SK-N-SH treated with all-trans-retinoic acid at 6 μM for 48 hours (cell line): ENCODE results near the gene MESD.

Source experiments
- ATAC-seq: fragments of 200-7000 bp; cut with Tn5 transposase; 3 replicates; pipeline ENCODE4 v1.9.1; 2020; ENCODE audit warnings: mild to moderate bottlenecking, moderate library complexity
- BACH2 ChIP-seq: fragments of 250-450 bp; sonication (Bioruptor Pico); IDR thresholded peaks from 2 replicates; pipeline ENCODE4 v1.9.0; 2021; ENCODE audit warnings: mild to moderate bottlenecking, borderline replicate concordance
- CSDC2 ChIP-seq: fragments of 250-450 bp; sonication (Bioruptor Pico); IDR thresholded peaks from 2 replicates; pipeline ENCODE4 v1.5.0; 2020; ENCODE audit warnings: mild to moderate bottlenecking, moderate library complexity
- ESRRG ChIP-seq: fragments of 250-450 bp; sonication (Bioruptor Pico); IDR thresholded peaks from 2 replicates; pipeline ENCODE4 v1.6.1; 2021; ENCODE audit warnings: mild to moderate bottlenecking
- GLIS3 ChIP-seq: fragments of 250-450 bp; sonication (Bioruptor Pico); IDR thresholded peaks from 2 replicates; pipeline ENCODE4 v1.5.0; 2020; ENCODE audit warnings: mild to moderate bottlenecking, moderate library complexity
- ISL1 ChIP-seq: fragments of 250-450 bp; sonication (Bioruptor Pico); IDR thresholded peaks from 2 replicates; pipeline ENCODE4 v2.1.2; 2022; ENCODE audit warnings: mild to moderate bottlenecking, moderate library complexity
- OSR1 ChIP-seq: fragments of 250-450 bp; sonication (Bioruptor Pico); IDR thresholded peaks from 2 replicates; pipeline ENCODE4 v1.8.0; 2022; ENCODE audit warnings: moderate library complexity, mild to moderate bottlenecking, inconsistent platforms
- PPARA ChIP-seq: fragments of 250-450 bp; sonication (Bioruptor Pico); IDR thresholded peaks from 2 replicates; pipeline ENCODE4 v1.5.0; 2020; ENCODE audit warnings: mild to moderate bottlenecking, borderline replicate concordance
- RARB ChIP-seq: fragments of 250-450 bp; sonication (Bioruptor Pico); IDR thresholded peaks from 2 replicates; pipeline ENCODE4 v1.8.0; 2021; ENCODE audit warnings: mild to moderate bottlenecking, moderate library complexity
- SNAI2 ChIP-seq: fragments of 250-450 bp; sonication (Bioruptor Pico); IDR thresholded peaks from 2 replicates; pipeline ENCODE4 v1.5.0; 2020; ENCODE audit warnings: mild to moderate bottlenecking, moderate library complexity
- TCF4 ChIP-seq: fragments of 250-450 bp; sonication (Bioruptor Pico); IDR thresholded peaks from 2 replicates; pipeline ENCODE4 v1.8.0; 2021; ENCODE audit warnings: mild to moderate bottlenecking, moderate library complexity, borderline replicate concordance
- TOX ChIP-seq: fragments of 250-450 bp; sonication (Bioruptor Pico); IDR thresholded peaks from 2 replicates; pipeline ENCODE4 v1.8.0; 2021; ENCODE audit warnings: mild to moderate bottlenecking, moderate library complexity, borderline replicate concordance
- ZC3H10 ChIP-seq: fragments of 250-450 bp; sonication (Bioruptor Pico); IDR thresholded peaks from 2 replicates; pipeline ENCODE4 v1.5.1; 2021; ENCODE audit warnings: mild to moderate bottlenecking, moderate library complexity
- ZFP30 ChIP-seq: fragments of 450-650 bp; formaldehyde crosslinking; IDR thresholded peaks from 2 replicates; pipeline ENCODE4 v1.5.0; 2022; ENCODE audit warnings: mild to moderate bottlenecking, moderate library complexity
- ZNF565 ChIP-seq: fragments of 450-650 bp; formaldehyde crosslinking; conservative IDR thresholded peaks from 2 replicates; pipeline ENCODE4 v1.5.0; 2020; ENCODE audit warnings: low read depth, mild to moderate bottlenecking, moderate library complexity
- ZNF70 ChIP-seq: fragments of 450-650 bp; formaldehyde crosslinking; IDR thresholded peaks from 2 replicates; pipeline ENCODE4 v1.5.0; 2020; ENCODE audit warnings: mild to moderate bottlenecking, moderate library complexity
- ZNF8 ChIP-seq: fragments of 450-650 bp; formaldehyde crosslinking; IDR thresholded peaks from 2 replicates; pipeline ENCODE4 v1.5.0; 2020; ENCODE audit warnings: mild to moderate bottlenecking, moderate library complexity
- TF ChIP-seq, protein P1 (sequence below): fragments of 250-450 bp; sonication (Bioruptor Pico); IDR thresholded peaks from 2 replicates; pipeline ENCODE4 v1.5.1; 2021; ENCODE audit warnings: mild to moderate bottlenecking, moderate library complexity
- TF ChIP-seq, protein P2 (sequence below): fragments of 250-450 bp; sonication (Bioruptor Pico); IDR thresholded peaks from 2 replicates; pipeline ENCODE4 v1.5.0; 2020; ENCODE audit warnings: mild to moderate bottlenecking, moderate library complexity
- TF ChIP-seq, protein P3 (sequence below): fragments of 250-450 bp; sonication (Bioruptor Pico); IDR thresholded peaks from 2 replicates; pipeline ENCODE4 v1.8.0; 2020; ENCODE audit warnings: mild to moderate bottlenecking, moderate library complexity, borderline replicate concordance
- TF ChIP-seq, protein P4 (sequence below): fragments of 250-450 bp; sonication (Bioruptor Pico); IDR thresholded peaks from 2 replicates; pipeline ENCODE4 v1.5.1; 2020; ENCODE audit warnings: low read depth, mild to moderate bottlenecking, moderate library complexity

MESD gene

DNA sequence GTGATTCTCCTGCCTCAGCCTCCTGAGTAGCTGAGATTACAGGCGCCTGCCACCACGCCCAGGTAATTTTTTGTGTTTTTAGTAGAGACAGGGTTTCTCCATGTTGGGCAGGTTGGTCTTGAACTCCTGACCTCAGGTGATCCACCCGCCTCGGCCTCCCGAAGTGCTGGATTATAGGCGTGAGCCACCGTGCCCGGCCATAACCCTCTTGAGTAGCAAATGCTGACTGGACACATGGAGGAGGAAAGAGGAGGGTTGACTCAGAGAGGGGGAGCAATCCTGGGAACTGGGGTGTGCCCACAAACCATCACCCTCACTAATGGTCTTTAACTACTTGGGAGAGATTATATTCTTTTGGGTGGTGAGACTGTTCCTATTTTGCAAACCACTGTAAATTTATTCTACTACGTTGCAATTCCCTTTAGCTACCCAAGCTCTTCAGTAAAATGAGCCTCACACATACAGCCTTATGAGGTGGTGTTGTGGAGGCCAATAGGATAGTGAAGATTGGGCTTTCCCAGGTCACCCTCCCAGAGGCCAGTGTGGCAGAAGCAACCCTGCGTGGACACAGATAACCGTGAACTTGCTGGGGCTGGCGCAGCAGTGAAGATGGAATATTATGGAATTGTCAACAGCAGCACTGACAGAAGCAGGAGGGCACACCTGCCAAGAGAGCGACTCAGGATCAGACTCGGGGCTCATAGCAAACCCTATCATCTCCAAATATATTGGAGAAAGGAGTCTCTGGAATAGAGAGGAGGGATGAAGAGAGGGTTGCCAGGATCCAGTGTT, 48.5 kb upstream of the MESD start:
- ATAC-seq = no peak
- TF ChIP-seq BACH2 (CRISPR knock-in tag) (no peak), OSR1 (CRISPR knock-in tag) (no peak), ZNF70 (no peak), CSDC2 (CRISPR knock-in tag) (no peak), GLIS3 (CRISPR knock-in tag) (no peak), ZC3H10 (CRISPR knock-in tag) (no peak), PPARA (CRISPR knock-in tag) (no peak), ZFP30 (CRISPR knock-in tag) (no peak)
- TF ChIP-seq, protein P1, sequence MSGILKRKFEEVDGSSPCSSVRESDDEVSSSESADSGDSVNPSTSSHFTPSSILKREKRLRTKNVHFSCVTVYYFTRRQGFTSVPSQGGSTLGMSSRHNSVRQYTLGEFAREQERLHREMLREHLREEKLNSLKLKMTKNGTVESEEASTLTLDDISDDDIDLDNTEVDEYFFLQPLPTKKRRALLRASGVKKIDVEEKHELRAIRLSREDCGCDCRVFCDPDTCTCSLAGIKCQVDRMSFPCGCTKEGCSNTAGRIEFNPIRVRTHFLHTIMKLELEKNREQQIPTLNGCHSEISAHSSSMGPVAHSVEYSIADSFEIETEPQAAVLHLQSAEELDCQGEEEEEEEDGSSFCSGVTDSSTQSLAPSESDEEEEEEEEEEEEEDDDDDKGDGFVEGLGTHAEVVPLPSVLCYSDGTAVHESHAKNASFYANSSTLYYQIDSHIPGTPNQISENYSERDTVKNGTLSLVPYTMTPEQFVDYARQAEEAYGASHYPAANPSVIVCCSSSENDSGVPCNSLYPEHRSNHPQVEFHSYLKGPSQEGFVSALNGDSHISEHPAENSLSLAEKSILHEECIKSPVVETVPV (CRISPR knock-in tag) = no peak
- TF ChIP-seq, protein P2, sequence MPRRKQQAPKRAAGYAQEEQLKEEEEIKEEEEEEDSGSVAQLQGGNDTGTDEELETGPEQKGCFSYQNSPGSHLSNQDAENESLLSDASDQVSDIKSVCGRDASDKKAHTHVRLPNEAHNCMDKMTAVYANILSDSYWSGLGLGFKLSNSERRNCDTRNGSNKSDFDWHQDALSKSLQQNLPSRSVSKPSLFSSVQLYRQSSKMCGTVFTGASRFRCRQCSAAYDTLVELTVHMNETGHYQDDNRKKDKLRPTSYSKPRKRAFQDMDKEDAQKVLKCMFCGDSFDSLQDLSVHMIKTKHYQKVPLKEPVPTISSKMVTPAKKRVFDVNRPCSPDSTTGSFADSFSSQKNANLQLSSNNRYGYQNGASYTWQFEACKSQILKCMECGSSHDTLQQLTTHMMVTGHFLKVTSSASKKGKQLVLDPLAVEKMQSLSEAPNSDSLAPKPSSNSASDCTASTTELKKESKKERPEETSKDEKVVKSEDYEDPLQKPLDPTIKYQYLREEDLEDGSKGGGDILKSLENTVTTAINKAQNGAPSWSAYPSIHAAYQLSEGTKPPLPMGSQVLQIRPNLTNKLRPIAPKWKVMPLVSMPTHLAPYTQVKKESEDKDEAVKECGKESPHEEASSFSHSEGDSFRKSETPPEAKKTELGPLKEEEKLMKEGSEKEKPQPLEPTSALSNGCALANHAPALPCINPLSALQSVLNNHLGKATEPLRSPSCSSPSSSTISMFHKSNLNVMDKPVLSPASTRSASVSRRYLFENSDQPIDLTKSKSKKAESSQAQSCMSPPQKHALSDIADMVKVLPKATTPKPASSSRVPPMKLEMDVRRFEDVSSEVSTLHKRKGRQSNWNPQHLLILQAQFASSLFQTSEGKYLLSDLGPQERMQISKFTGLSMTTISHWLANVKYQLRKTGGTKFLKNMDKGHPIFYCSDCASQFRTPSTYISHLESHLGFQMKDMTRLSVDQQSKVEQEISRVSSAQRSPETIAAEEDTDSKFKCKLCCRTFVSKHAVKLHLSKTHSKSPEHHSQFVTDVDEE (CRISPR knock-in tag) = no peak

DNA sequence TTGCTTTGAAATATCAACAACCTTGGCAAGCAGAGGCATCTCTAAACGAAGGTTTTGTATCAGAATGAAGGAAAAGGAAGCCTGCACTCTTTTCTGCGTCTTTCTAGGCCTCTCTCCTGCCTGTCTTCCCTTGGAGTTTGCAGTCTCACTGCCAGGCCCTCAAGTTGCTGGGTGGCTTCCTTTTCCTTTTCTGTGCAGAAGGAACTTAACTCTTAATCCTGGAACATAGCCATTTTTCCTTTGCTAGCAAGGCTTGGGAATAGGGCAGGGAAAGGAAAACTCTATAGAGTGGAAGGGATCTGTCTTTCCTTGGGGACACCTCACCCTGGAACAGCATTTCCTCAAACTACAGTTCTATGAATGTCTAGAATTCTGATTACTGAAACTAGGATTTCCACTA, 43.9 kb upstream of the MESD start:
- ATAC-seq = no peak
- no peak for TF ChIP-seq TCF4 (CRISPR knock-in tag)
- TF ChIP-seq, protein P1 (CRISPR knock-in tag) = no peak

DNA sequence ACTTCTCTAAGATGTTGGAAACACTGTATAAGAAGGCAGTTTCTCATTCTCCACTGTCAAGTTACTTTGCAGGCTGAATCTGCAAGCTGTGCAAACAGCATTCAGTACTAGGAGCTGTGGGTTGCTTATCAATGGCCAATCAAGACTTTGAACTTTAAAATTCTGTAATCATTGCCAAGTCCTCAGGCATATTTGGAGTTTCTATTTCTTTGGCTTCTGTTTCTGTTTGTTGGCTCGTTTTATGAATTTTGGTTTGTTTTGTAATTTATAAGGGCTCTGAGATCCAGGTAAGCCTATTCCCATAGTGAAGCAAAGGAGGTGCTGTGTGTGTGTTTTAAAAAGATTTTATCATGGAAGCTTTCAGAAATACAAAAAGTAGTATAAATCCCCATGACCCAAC, 43.2 kb upstream of the MESD start:
- ATAC-seq = no peak
- TF ChIP-seq ZNF565 (CRISPR knock-in tag) (no peak), CSDC2 (CRISPR knock-in tag) (no peak), RARB (CRISPR knock-in tag) (no peak), SNAI2 (no peak), ZC3H10 (CRISPR knock-in tag) (no peak), ESRRG (CRISPR knock-in tag) (no peak), ZNF8 (CRISPR knock-in tag) (no peak)
- TF ChIP-seq, protein P3, sequence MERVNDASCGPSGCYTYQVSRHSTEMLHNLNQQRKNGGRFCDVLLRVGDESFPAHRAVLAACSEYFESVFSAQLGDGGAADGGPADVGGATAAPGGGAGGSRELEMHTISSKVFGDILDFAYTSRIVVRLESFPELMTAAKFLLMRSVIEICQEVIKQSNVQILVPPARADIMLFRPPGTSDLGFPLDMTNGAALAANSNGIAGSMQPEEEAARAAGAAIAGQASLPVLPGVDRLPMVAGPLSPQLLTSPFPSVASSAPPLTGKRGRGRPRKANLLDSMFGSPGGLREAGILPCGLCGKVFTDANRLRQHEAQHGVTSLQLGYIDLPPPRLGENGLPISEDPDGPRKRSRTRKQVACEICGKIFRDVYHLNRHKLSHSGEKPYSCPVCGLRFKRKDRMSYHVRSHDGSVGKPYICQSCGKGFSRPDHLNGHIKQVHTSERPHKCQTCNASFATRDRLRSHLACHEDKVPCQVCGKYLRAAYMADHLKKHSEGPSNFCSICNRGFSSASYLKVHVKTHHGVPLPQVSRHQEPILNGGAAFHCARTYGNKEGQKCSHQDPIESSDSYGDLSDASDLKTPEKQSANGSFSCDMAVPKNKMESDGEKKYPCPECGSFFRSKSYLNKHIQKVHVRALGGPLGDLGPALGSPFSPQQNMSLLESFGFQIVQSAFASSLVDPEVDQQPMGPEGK (CRISPR knock-in tag) = no peak
- TF ChIP-seq, protein P1 (CRISPR knock-in tag) = no peak

DNA sequence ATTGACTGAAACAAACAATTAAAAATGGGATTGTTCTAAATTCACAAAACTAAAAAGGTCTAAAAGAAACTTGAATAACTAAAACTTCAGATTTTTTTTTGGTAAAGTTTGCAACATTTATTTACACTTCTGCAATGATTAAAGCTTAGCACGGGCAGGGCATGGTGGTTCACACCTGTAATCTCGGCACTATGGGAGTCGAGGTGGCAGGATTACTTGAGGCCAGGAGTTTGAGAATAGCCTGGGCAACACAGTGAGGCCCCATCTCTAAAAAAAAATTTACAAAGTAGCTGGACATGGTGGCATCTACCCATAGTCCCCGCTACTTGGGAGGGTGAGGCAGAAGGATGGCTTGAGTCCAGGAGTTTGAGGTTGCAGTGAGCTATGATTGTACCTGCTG, 42.7 kb upstream of the MESD start:
- no peak for ATAC-seq
- TF ChIP-seq PPARA (CRISPR knock-in tag) (no peak), ISL1 (CRISPR knock-in tag) (no peak), ZNF8 (CRISPR knock-in tag) (no peak), TOX (CRISPR knock-in tag) (no peak)
- TF ChIP-seq, protein P4, sequence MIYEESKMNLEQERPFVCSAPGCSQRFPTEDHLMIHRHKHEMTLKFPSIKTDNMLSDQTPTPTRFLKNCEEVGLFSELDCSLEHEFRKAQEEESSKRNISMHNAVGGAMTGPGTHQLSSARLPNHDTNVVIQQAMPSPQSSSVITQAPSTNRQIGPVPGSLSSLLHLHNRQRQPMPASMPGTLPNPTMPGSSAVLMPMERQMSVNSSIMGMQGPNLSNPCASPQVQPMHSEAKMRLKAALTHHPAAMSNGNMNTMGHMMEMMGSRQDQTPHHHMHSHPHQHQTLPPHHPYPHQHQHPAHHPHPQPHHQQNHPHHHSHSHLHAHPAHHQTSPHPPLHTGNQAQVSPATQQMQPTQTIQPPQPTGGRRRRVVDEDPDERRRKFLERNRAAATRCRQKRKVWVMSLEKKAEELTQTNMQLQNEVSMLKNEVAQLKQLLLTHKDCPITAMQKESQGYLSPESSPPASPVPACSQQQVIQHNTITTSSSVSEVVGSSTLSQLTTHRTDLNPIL (CRISPR knock-in tag) = no peak
- TF ChIP-seq, protein P3 (CRISPR knock-in tag) = no peak
